Measurements from ENCODE around the gene AUTS2. TPM values are rescaled to one million over a fixed set of nuclear protein-coding genes. Genes with fewer than 3 reads are reported as not detected.

Gene AUTS2
- total RNA-seq, 1 experiment from 2014 or later: 2.5 TPM

DNA sequence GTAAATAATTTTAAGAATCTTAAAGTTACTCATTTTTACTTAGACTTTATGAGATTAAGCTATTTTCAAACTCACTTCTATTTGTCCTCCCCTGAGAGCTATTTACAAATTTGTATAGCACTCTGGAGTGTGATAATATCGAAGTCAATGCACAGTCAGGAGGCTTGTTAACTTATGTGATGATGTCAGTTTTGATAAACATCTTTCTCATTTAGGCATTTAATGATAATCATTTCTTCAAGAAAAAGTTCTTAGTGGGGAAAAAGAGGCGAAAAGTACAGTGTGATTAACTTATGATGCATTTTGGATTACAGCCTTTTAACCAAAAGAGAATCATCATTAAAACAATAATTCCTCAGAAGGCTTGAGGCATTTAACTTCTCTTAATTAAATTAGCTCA is 468.6 kb downstream of the AUTS2 start:
- Histone ChIP-seq H3K9me3 (ENCODE audit: control insufficient read depth, insufficient read depth, low read depth, low read length) (no peaks in the 10 kb centered on the region), H3K4me3 (ENCODE audit: low read depth in 2 of 2, low read length in 2 of 2) (no peak overlapping the region), H3K27ac (ENCODE audit: low read length) (no peak overlapping the region), H3K36me3 (ENCODE audit: control insufficient read depth, insufficient read depth, low read length) (no peaks in the 10 kb centered on the region), H3K4me1 (ENCODE audit: control insufficient read depth, insufficient read depth, low read length) (no peaks in the 10 kb centered on the region), H3K27me3 (ENCODE audit: control insufficient read depth, insufficient read depth, low read length) (no peaks in the 10 kb centered on the region)
- BruUV-seq (replicated peaks): no TSS peak
- in situ Hi-C loops (cut with HindIII; ENCODE audit: low pct_unique_long_range_greater_than_20kb, low sequenced_read_pairs) (no loop called here), intact Hi-C loops (cut with micrococcal nuclease; ENCODE audit: unreplicated experiment) (no loop called here)
- DNase-seq (ENCODE audit: low read depth, low spot score) (no peak), ATAC-seq (no peak)
- CTCF ChIA-PET: no interaction called here
- TF ChIP-seq, protein P1, sequence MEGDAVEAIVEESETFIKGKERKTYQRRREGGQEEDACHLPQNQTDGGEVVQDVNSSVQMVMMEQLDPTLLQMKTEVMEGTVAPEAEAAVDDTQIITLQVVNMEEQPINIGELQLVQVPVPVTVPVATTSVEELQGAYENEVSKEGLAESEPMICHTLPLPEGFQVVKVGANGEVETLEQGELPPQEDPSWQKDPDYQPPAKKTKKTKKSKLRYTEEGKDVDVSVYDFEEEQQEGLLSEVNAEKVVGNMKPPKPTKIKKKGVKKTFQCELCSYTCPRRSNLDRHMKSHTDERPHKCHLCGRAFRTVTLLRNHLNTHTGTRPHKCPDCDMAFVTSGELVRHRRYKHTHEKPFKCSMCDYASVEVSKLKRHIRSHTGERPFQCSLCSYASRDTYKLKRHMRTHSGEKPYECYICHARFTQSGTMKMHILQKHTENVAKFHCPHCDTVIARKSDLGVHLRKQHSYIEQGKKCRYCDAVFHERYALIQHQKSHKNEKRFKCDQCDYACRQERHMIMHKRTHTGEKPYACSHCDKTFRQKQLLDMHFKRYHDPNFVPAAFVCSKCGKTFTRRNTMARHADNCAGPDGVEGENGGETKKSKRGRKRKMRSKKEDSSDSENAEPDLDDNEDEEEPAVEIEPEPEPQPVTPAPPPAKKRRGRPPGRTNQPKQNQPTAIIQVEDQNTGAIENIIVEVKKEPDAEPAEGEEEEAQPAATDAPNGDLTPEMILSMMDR (IDR thresholded peaks at IDR 0.05): no peak
- TF ChIP-seq POLR2AphosphoS5 (IDR thresholded peaks at IDR 0.05; ENCODE audit: low read depth, low read length) (no peak), TCF7L2 (IDR thresholded peaks at IDR 0.05; ENCODE audit: low read depth, low read length) (no peak), SIN3A (IDR thresholded peaks at IDR 0.05; ENCODE audit: borderline replicate concordance, insufficient read depth, low read depth, low read length) (no peak), REST (IDR thresholded peaks at IDR 0.05; ENCODE audit: insufficient read depth in 1 of 2, low read depth in 2 of 2, low read length in 1 of 2) (no peak)
- POLR2A ChIA-PET: no interaction called here

- no peak overlapping the region for H3K4me3 ChIP-seq (ENCODE audit: low read depth in 2 of 2, low read length in 2 of 2)
- ChIA-PET POLR2A (no interaction called here), CTCF (no interaction called here)
- no TSS peak for BruUV-seq (replicated peaks)
- DNase-seq (ENCODE audit: low read depth, low spot score): no peak
- no peak overlapping the region for H3K27ac ChIP-seq (ENCODE audit: low read length)
- intact Hi-C loops (cut with micrococcal nuclease; ENCODE audit: unreplicated experiment) (no loop called here), in situ Hi-C loops (cut with HindIII; ENCODE audit: low pct_unique_long_range_greater_than_20kb, low sequenced_read_pairs) (no loop called here)
- no peaks in the 10 kb centered on the region for H3K36me3 ChIP-seq (ENCODE audit: control insufficient read depth, insufficient read depth, low read length)
- H3K27me3 ChIP-seq (ENCODE audit: control insufficient read depth, insufficient read depth, low read length): no peaks in the 10 kb centered on the region
- no peak for ATAC-seq
- TF ChIP-seq REST (IDR thresholded peaks at IDR 0.05; ENCODE audit: insufficient read depth in 1 of 2, low read depth in 2 of 2, low read length in 1 of 2) (no peak), TCF7L2 (IDR thresholded peaks at IDR 0.05; ENCODE audit: low read depth, low read length) (no peak), SIN3A (IDR thresholded peaks at IDR 0.05; ENCODE audit: borderline replicate concordance, insufficient read depth, low read depth, low read length) (no peak), POLR2AphosphoS5 (IDR thresholded peaks at IDR 0.05; ENCODE audit: low read depth, low read length) (no peak)
- TF ChIP-seq, protein P1 (IDR thresholded peaks at IDR 0.05): no peak
- no peaks in the 10 kb centered on the region for H3K4me1 ChIP-seq (ENCODE audit: control insufficient read depth, insufficient read depth, low read length)
- H3K9me3 ChIP-seq (ENCODE audit: control insufficient read depth, insufficient read depth, low read depth, low read length): no peaks in the 10 kb centered on the region
These were observed 470.3 kb downstream of the AUTS2 start for GRCh38 chr7:70068531-70068930.

Data from Panc1 (cell line).